DOHH2 (cell line): ENCODE measurements around the gene NUDT13.

Experiments
- EZH2phosphoT487 ChIP-seq: fragments of 200-600 bp; sonication (generic); IDR thresholded peaks from 2 replicates; pipeline ENCODE4 v1.6.1; 2017; ENCODE audit warnings: borderline replicate concordance, mild to moderate bottlenecking, antibody characterized with exemption, low read length, moderate library complexity, mixed read lengths
- TF ChIP-seq, protein P1 (sequence below): fragments of 200-600 bp; sonication (generic); IDR thresholded peaks from one replicate; pipeline ENCODE4 v1.5.1; 2014; ENCODE audit warnings: antibody characterized with exemption, mild to moderate bottlenecking, low read depth, low read length; ENCODE audit not compliant: poor library complexity, severe bottlenecking

DNA sequence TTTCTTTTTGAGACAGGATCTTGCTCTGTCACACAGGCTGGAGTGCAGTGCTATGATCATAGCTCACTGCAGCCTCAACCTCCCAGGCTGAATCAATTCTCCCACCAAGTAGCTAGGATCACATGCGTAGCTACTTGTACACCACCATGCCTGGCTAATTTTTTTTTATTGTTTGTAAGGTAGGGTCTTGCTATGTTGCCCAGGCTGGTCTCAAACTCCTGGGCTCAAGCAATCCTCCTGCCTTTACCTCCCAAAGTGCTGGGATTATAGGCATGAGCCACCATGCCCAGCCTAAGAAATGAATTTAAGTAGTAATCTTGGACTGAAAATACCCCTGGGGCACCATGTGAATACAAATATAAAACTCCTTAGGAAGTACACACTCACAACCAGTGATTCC, 5.8 kb downstream of the NUDT13 start:
- TF ChIP-seq, protein P1, sequence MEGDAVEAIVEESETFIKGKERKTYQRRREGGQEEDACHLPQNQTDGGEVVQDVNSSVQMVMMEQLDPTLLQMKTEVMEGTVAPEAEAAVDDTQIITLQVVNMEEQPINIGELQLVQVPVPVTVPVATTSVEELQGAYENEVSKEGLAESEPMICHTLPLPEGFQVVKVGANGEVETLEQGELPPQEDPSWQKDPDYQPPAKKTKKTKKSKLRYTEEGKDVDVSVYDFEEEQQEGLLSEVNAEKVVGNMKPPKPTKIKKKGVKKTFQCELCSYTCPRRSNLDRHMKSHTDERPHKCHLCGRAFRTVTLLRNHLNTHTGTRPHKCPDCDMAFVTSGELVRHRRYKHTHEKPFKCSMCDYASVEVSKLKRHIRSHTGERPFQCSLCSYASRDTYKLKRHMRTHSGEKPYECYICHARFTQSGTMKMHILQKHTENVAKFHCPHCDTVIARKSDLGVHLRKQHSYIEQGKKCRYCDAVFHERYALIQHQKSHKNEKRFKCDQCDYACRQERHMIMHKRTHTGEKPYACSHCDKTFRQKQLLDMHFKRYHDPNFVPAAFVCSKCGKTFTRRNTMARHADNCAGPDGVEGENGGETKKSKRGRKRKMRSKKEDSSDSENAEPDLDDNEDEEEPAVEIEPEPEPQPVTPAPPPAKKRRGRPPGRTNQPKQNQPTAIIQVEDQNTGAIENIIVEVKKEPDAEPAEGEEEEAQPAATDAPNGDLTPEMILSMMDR = no peak
- TF ChIP-seq EZH2phosphoT487 = no peak
